HG02588 (cell line): Measurements from ENCODE around the gene UST.
A peak's percentile ranks its signal among the peaks of the same experiment; 100 is the strongest.
"Not testable (repeated sequence)": the region's sequence is repeated elsewhere in the genome, so short reads cannot be mapped to it uniquely, and the experiment has no call there.

ENCODE experiments used
- ATAC-seq: cut with Tn5 transposase; IDR thresholded peaks from one replicate; pipeline ENCODE4 v1.9.1; 2021; ENCODE audit warnings: mild to moderate bottlenecking, moderate library complexity; ENCODE audit not compliant: unreplicated experiment

Gene UST

GRCh38 chr6:148735989-148736388 lies 10.8 kb upstream of the UST start:
- ATAC-seq: no peak

GRCh38 chr6:148736774-148737412 lies 9.9 kb upstream of the UST start:
- no peak for ATAC-seq

- no peak for ATAC-seq
Measured at GRCh38 chr6:148737806-148738205, 9.0 kb upstream of the UST start.

- ATAC-seq: no peak
Measured at GRCh38 chr6:148738946-148739821, 7.6 kb upstream of the UST start.

- no peak for ATAC-seq
Measured at GRCh38 chr6:148739822-148740128, 7.1 kb upstream of the UST start.

- no peak for ATAC-seq
Measured at GRCh38 chr6:148743476-148743875, 3.4 kb upstream of the UST start.

GRCh38 chr6:148745926-148746325 lies 904 bp upstream of the UST start:
- ATAC-seq: no peak

- ATAC-seq: no peak
Measured at GRCh38 chr6:148747145-148747470, 278 bp downstream of the UST start.

- no peak for ATAC-seq
Measured at GRCh38 chr6:148747471-148748165, 788 bp downstream of the UST start.

- ATAC-seq: no peak
Measured at GRCh38 chr6:148749674-148750073, 2.8 kb downstream of the UST start.

- ATAC-seq: no peak
Measured at GRCh38 chr6:148750838-148751792, 4.3 kb downstream of the UST start.

GRCh38 chr6:148751793-148752170 lies 5.0 kb downstream of the UST start:
- no peak for ATAC-seq

GRCh38 chr6:148755379-148755778 lies 8.5 kb downstream of the UST start:
- not testable (repeated sequence) for ATAC-seq

- no peak for ATAC-seq
Measured at GRCh38 chr6:148757944-148758480, 11.2 kb downstream of the UST start.

- peak; percentile 81 for ATAC-seq
Measured at GRCh38 chr6:148758492-148758891, 11.7 kb downstream of the UST start.

- no peak for ATAC-seq
Measured at GRCh38 chr6:148760258-148760534, 13.4 kb downstream of the UST start.

GRCh38 chr6:148760568-148761526 lies 14.0 kb downstream of the UST start:
- ATAC-seq: peak; percentile 25

- ATAC-seq: no peak
Measured at GRCh38 chr6:148761527-148762011, 14.7 kb downstream of the UST start.

GRCh38 chr6:148762231-148762630 lies 15.4 kb downstream of the UST start:
- ATAC-seq: no peak
